Vagina (tissue), 2 donors: ENCODE data around the gene ZC2HC1C. TPM values are rescaled to one million over a fixed set of nuclear protein-coding genes. Genes with fewer than 3 reads are reported as not detected.
A peak's percentile ranks its signal among the peaks of the same experiment; 100 is the strongest.

Source experiments
- DNase-seq, 2 donors: peaks; one replicate each; pipeline ENCODE4 v3.0.0-alpha.2; 2017; ENCODE audit errors: extremely low spot score in 2 of 2
- H3K27ac ChIP-seq: fragments of 200-600 bp; sonication (generic); one replicate; pipeline ENCODE4 v1.5.1; 2019
- H3K27me3 ChIP-seq: fragments of 200-600 bp; sonication (generic); one replicate; pipeline ENCODE4 v1.5.1; 2019
- H3K36me3 ChIP-seq, 2 donors: fragments of 200-600 bp; sonication (generic); one replicate each; pipeline ENCODE4 v1.5.1; 2017 to 2019
- H3K4me1 ChIP-seq: fragments of 200-600 bp; sonication (generic); one replicate; pipeline ENCODE4 v1.5.1; 2019
- H3K4me3 ChIP-seq, 2 donors: fragments of 200-600 bp; sonication (generic); 1 replicate in 1 of 2; 2 replicates in 1 of 2; pipeline ENCODE4 v1.5.1; 2016 to 2019
- H3K9me3 ChIP-seq: fragments of 200-600 bp; sonication (generic); one replicate; pipeline ENCODE4 v1.5.1; 2019
- CTCF ChIP-seq, 3 experiments: fragments of 450-650 bp in 2 of 3; fragments of 200-600 bp in 1 of 3; sonication (generic) in 1 of 3; IDR thresholded peaks; one replicate each; pipeline ENCODE4 v1.5.1; 2017 to 2019; ENCODE audit warnings: antibody characterized with exemption in 3 of 3, mild to moderate bottlenecking in 2 of 3, moderate library complexity in 2 of 3
- POLR2A ChIP-seq, 2 donors: fragments of 450-650 bp; IDR thresholded peaks; one replicate each; pipeline ENCODE4 v1.6.1; 2017; ENCODE audit warnings: antibody characterized with exemption in 2 of 2, mild to moderate bottlenecking in 2 of 2, moderate library complexity in 2 of 2
- POLR2AphosphoS5 ChIP-seq, 2 donors: sonication (generic); formaldehyde crosslinking; IDR thresholded peaks; one replicate each; pipeline ENCODE4 v1.9.0; 2017; ENCODE audit warnings: antibody characterized with exemption in 2 of 2, mild to moderate bottlenecking in 2 of 2, low read depth in 1 of 2; ENCODE audit not compliant: insufficient read depth in 1 of 2
- intact Hi-C: fragments of 100-400 bp; cut with DNase I; formaldehyde crosslinking; loops from one replicate; pipeline ENCODE4 v1.15.1; 2023
- total RNA-seq: library from RNA; depleted of rRNA; stranded (reverse); fragments of >200 nt; gene quantifications from one replicate; pipeline ENCODE4 v1.2.3, GENCODE V29; 2016

The ZC2HC1C gene
- total RNA-seq, 1 donor from 2014 or later, result not detected

GRCh38 chr14:75081660-75082229 is 12.3 kb downstream of the ZC2HC1C start:
- H3K4me3 ChIP-seq, result no peak overlapping the region
- no peaks in the 10 kb centered on the region for H3K27me3 ChIP-seq
- DNase-seq, result no peak
- H3K36me3 ChIP-seq, result peaks cover 0 to 34% of the 10 kb centered on the region in 2 donors
- H3K27ac ChIP-seq, result no peak overlapping the region
- H3K4me1 ChIP-seq, result no peaks in the 10 kb centered on the region
- intact Hi-C loops, result loop anchor here (10.0 kb wide), 2 partner anchors 47 to 167 kb away; no protein-coding TSS in a partner anchor
- no peaks in the 10 kb centered on the region for H3K9me3 ChIP-seq
- TF ChIP-seq CTCF (IDR thresholded peaks at IDR 0.05) (no peak), POLR2A (IDR thresholded peaks at IDR 0.05) (no peak), POLR2AphosphoS5 (IDR thresholded peaks at IDR 0.05; ENCODE audit: insufficient read depth in 1 of 2, low read depth in 1 of 2) (no peak)

GRCh38 chr14:75083271-75083670 is 13.8 kb downstream of the ZC2HC1C start:
- no peaks in the 10 kb centered on the region for H3K27me3 ChIP-seq
- H3K27ac ChIP-seq, result no peak overlapping the region
- no peak overlapping the region for H3K4me3 ChIP-seq
- TF ChIP-seq POLR2A (IDR thresholded peaks at IDR 0.05) (no peak), POLR2AphosphoS5 (IDR thresholded peaks at IDR 0.05; ENCODE audit: insufficient read depth in 1 of 2, low read depth in 1 of 2) (no peak), CTCF (IDR thresholded peaks at IDR 0.05) (no peak)
- H3K9me3 ChIP-seq, result no peaks in the 10 kb centered on the region
- H3K36me3 ChIP-seq, result peaks cover 0 to 47% of the 10 kb centered on the region in 2 donors
- H3K4me1 ChIP-seq, result no peaks in the 10 kb centered on the region
- intact Hi-C loops, result loop anchor here (10.0 kb wide), 2 partner anchors 48 to 168 kb away; no protein-coding TSS in a partner anchor
- no peak for DNase-seq

GRCh38 chr14:75084513-75084912 is 15.1 kb downstream of the ZC2HC1C start:
- no peaks in the 10 kb centered on the region for H3K9me3 ChIP-seq
- no peaks in the 10 kb centered on the region for H3K4me1 ChIP-seq
- no peak overlapping the region for H3K27ac ChIP-seq
- intact Hi-C loops, result loop anchor here (10.0 kb wide), 2 partner anchors 50 to 170 kb away; no protein-coding TSS in a partner anchor
- DNase-seq, result no peak
- no peaks in the 10 kb centered on the region for H3K27me3 ChIP-seq
- TF ChIP-seq POLR2A (IDR thresholded peaks at IDR 0.05), result no peak
- no peak for TF ChIP-seq CTCF (IDR thresholded peaks at IDR 0.05)
- no peak for TF ChIP-seq POLR2AphosphoS5 (IDR thresholded peaks at IDR 0.05; ENCODE audit: insufficient read depth in 1 of 2, low read depth in 1 of 2)
- H3K4me3 ChIP-seq, result no peak overlapping the region
- H3K36me3 ChIP-seq, result peaks cover 0 to 49% of the 10 kb centered on the region in 2 donors

GRCh38 chr14:75088153-75088552 is 18.7 kb downstream of the ZC2HC1C start:
- H3K27me3 ChIP-seq, result no peaks in the 10 kb centered on the region
- no peaks in the 10 kb centered on the region for H3K9me3 ChIP-seq
- intact Hi-C loops, result loop anchor here (10.0 kb wide), 2 partner anchors 53 to 173 kb away; no protein-coding TSS in a partner anchor
- DNase-seq, result no peak
- TF ChIP-seq POLR2AphosphoS5 (IDR thresholded peaks at IDR 0.05; ENCODE audit: insufficient read depth in 1 of 2, low read depth in 1 of 2), result no peak
- H3K36me3 ChIP-seq, result peaks cover 0 to 70% of the 10 kb centered on the region in 2 donors
- H3K4me3 ChIP-seq, result no peak overlapping the region
- H3K4me1 ChIP-seq, result no peaks in the 10 kb centered on the region
- H3K27ac ChIP-seq, result no peak overlapping the region

- TF ChIP-seq POLR2AphosphoS5 (IDR thresholded peaks at IDR 0.05; ENCODE audit: insufficient read depth in 1 of 2, low read depth in 1 of 2) (no peak), CTCF (IDR thresholded peaks at IDR 0.05) (peak; percentile 61 to 83 (median 80))
- Histone ChIP-seq H3K27ac (no peak overlapping the region), H3K27me3 (no peaks in the 10 kb centered on the region), H3K4me3 (no peak overlapping the region), H3K4me1 (no peaks in the 10 kb centered on the region), H3K36me3 (peaks cover 0 to 71% of the 10 kb centered on the region in 2 donors), H3K9me3 (no peaks in the 10 kb centered on the region)
- intact Hi-C loops, result loop anchor here (10.0 kb wide), 2 partner anchors 54 to 174 kb away; no protein-coding TSS in a partner anchor
- DNase-seq, result no peak
Measured at GRCh38 chr14:75088566-75089373, 19.3 kb downstream of the ZC2HC1C start.
